ENCODE results near the gene SUN2. TPM values are rescaled to one million over a fixed set of nuclear protein-coding genes. Genes with fewer than 3 reads are reported as not detected.

Gene SUN2
- total RNA-seq, 6 experiments from 2014 or later, result 104 to 174 (median 144) TPM

- Histone ChIP-seq H3K27ac (no peak overlapping the region), H3K4me1 (no peaks in the 10 kb centered on the region), H3K27me3 (no peaks in the 10 kb centered on the region), H3K9me3 (no peaks in the 10 kb centered on the region), H3K36me3 (no peaks in the 10 kb centered on the region), H3K4me3 (no peak overlapping the region)
- TF ChIP-seq POLR2A (IDR thresholded peaks at IDR 0.05), result no peak
- TF ChIP-seq, protein P1, sequence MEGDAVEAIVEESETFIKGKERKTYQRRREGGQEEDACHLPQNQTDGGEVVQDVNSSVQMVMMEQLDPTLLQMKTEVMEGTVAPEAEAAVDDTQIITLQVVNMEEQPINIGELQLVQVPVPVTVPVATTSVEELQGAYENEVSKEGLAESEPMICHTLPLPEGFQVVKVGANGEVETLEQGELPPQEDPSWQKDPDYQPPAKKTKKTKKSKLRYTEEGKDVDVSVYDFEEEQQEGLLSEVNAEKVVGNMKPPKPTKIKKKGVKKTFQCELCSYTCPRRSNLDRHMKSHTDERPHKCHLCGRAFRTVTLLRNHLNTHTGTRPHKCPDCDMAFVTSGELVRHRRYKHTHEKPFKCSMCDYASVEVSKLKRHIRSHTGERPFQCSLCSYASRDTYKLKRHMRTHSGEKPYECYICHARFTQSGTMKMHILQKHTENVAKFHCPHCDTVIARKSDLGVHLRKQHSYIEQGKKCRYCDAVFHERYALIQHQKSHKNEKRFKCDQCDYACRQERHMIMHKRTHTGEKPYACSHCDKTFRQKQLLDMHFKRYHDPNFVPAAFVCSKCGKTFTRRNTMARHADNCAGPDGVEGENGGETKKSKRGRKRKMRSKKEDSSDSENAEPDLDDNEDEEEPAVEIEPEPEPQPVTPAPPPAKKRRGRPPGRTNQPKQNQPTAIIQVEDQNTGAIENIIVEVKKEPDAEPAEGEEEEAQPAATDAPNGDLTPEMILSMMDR (IDR thresholded peaks at IDR 0.05), result no peak
- WGBS (ENCODE audit: insufficient coverage, low coverage, low lambda C conversion rate, missing lambda C conversion rate), result 81% methylated on average over 6 of the region's 8 CpGs
- intact Hi-C loops (cut with DNase I), result no loop called here
- ATAC-seq (no peak), DNase-seq (peak in 1 of 3 donors; percentile 35)
These were observed 16.8 kb upstream of the SUN2 start for GRCh38 chr22:38772623-38772873.

GRCh38 chr22:38770257-38770949, 14.6 kb upstream of the SUN2 start:
- Histone ChIP-seq H3K27ac (no peak overlapping the region), H3K4me3 (no peak overlapping the region), H3K4me1 (no peaks in the 10 kb centered on the region), H3K36me3 (no peaks in the 10 kb centered on the region), H3K27me3 (no peaks in the 10 kb centered on the region), H3K9me3 (no peaks in the 10 kb centered on the region)
- no peak for ATAC-seq
- WGBS (ENCODE audit: insufficient coverage, low coverage, low lambda C conversion rate, missing lambda C conversion rate), result no CpG with 5 or more reads among the region's 16 CpGs
- peak in 1 of 3 donors; percentile 39 for DNase-seq
- TF ChIP-seq, protein P1 (IDR thresholded peaks at IDR 0.05), result no peak
- TF ChIP-seq POLR2A (IDR thresholded peaks at IDR 0.05), result no peak
- intact Hi-C loops (cut with DNase I), result no loop called here

- H3K4me3 ChIP-seq, result no peak overlapping the region
- ATAC-seq (no peak), DNase-seq (no peak)
- 94% methylated on average over 2 of the region's 11 CpGs for WGBS (ENCODE audit: insufficient coverage, low coverage, low lambda C conversion rate, missing lambda C conversion rate)
- H3K4me1 ChIP-seq, result no peaks in the 10 kb centered on the region
- TF ChIP-seq, protein P1 (IDR thresholded peaks at IDR 0.05), result no peak
- no peak for TF ChIP-seq POLR2A (IDR thresholded peaks at IDR 0.05)
- no peak overlapping the region for H3K27ac ChIP-seq
- no peaks in the 10 kb centered on the region for H3K27me3 ChIP-seq
- intact Hi-C loops (cut with DNase I), result no loop called here
- no peaks in the 10 kb centered on the region for H3K36me3 ChIP-seq
- H3K9me3 ChIP-seq, result no peaks in the 10 kb centered on the region
These were observed 12.2 kb upstream of the SUN2 start for GRCh38 chr22:38768036-38768435.

DNA sequence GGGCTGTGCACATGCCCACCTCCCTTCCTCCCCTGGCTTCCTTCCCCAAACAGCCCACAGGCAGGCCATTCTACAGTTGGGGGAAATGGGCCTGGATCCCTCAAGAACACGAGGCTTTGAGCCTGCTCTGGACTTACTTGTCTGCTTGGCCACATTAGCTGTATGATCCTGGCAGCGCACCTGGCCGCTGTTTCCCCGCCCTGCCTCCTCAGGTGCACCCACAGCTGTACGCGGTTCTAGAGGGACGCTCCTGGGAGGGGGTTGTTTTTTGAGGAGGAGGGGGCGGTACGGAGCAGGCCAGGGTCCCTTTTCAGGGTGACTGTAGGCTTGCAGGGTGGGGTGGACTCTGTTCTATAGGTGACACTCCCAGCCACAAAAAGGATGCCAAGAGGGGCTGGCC, 11.5 kb upstream of the SUN2 start:
- no peak for TF ChIP-seq POLR2A (IDR thresholded peaks at IDR 0.05)
- TF ChIP-seq, protein P1 (IDR thresholded peaks at IDR 0.05), result no peak
- no peak for DNase-seq
- intact Hi-C loops (cut with DNase I), result no loop called here
- no peak overlapping the region for H3K4me3 ChIP-seq
- H3K27me3 ChIP-seq, result no peaks in the 10 kb centered on the region
- no peaks in the 10 kb centered on the region for H3K4me1 ChIP-seq
- H3K9me3 ChIP-seq, result no peaks in the 10 kb centered on the region
- no peak overlapping the region for H3K27ac ChIP-seq
- no peaks in the 10 kb centered on the region for H3K36me3 ChIP-seq
- ATAC-seq, result no peak
- no CpG with 5 or more reads among the region's 9 CpGs for WGBS (ENCODE audit: insufficient coverage, low coverage, low lambda C conversion rate, missing lambda C conversion rate)

All from right lobe of liver (tissue), 6 donors.